GM12878 (cell line): ENCODE measurements around the gene KRTAP9-1.

Experiments
- CBX5 ChIP-seq: sonication (generic); IDR thresholded peaks from 2 replicates; pipeline ENCODE4 v1.6.1; 2016; ENCODE audit warnings: low read depth, moderate library complexity, mild to moderate bottlenecking, inconsistent platforms
- EZH2 ChIP-seq: IDR thresholded peaks from 2 replicates; pipeline ENCODE4 v1.6.1; 2012; ENCODE audit warnings: low read depth, mild to moderate bottlenecking, control low read depth, inconsistent platforms, low read length, borderline replicate concordance; ENCODE audit not compliant: control insufficient read depth
- POLR2A ChIP-seq: IDR thresholded peaks from 2 replicates; pipeline ENCODE4 v1.6.1; 2011; ENCODE audit warnings: low read depth, mild to moderate bottlenecking, low read length
- RFX5 ChIP-seq: IDR thresholded peaks from 2 replicates; pipeline ENCODE4 v1.6.1; 2011; ENCODE audit warnings: low read depth, low read length, improper control_type of control experiment
- SIN3A ChIP-seq: IDR thresholded peaks from 2 replicates; pipeline ENCODE4 v1.6.1; 2012; ENCODE audit warnings: low read depth, low read length, improper control_type of control experiment
- SREBF1 ChIP-seq: IDR thresholded peaks from 2 replicates; pipeline ENCODE4 v1.6.1; 2012; ENCODE audit warnings: mild to moderate bottlenecking, low read length
- TAF1 ChIP-seq: IDR thresholded peaks from 2 replicates; pipeline ENCODE4 v1.6.1; 2011; ENCODE audit warnings: mild to moderate bottlenecking, low read depth, low read length, borderline replicate concordance
- TCF12 ChIP-seq: IDR thresholded peaks from 2 replicates; pipeline ENCODE4 v1.6.1; 2011; ENCODE audit warnings: low read depth, mild to moderate bottlenecking, low read length
- TF ChIP-seq, protein P1 (sequence below), 3 experiments: IDR thresholded peaks in 2 of 3; conservative IDR thresholded peaks in 1 of 3; 2 replicates each; pipeline ENCODE4 v1.5.1; 2011; ENCODE audit warnings: low read depth in 3 of 3, low read length in 3 of 3, mild to moderate bottlenecking in 3 of 3, control low read depth in 2 of 3, moderate library complexity in 2 of 3, inconsistent platforms in 1 of 3, mixed read lengths in 1 of 3; ENCODE audit not compliant: control insufficient read depth in 2 of 3, insufficient read depth in 1 of 3; ENCODE audit errors: extremely low read depth in 1 of 3
- TF ChIP-seq, protein P2 (sequence below): IDR thresholded peaks from 2 replicates; pipeline ENCODE4 v1.6.1; 2012; ENCODE audit warnings: mild to moderate bottlenecking, low read depth, low read length

DNA sequence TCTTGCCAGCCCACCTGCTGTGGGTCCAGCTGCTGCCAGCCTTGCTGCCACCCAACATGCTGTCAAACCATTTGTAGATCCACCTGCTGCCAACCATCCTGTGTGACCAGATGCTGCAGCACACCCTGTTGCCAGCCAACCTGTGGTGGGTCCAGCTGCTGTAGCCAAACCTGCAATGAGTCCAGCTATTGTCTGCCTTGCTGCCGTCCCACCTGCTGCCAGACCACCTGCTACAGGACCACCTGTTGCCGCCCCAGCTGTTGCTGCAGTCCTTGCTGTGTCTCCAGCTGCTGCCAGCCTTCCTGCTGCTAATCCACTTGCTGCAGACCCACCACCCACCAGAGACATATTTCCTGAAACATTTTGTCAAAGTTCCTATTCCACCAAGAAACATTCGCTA, 641 bp downstream of the KRTAP9-1 start:
- TF ChIP-seq, protein P1, sequence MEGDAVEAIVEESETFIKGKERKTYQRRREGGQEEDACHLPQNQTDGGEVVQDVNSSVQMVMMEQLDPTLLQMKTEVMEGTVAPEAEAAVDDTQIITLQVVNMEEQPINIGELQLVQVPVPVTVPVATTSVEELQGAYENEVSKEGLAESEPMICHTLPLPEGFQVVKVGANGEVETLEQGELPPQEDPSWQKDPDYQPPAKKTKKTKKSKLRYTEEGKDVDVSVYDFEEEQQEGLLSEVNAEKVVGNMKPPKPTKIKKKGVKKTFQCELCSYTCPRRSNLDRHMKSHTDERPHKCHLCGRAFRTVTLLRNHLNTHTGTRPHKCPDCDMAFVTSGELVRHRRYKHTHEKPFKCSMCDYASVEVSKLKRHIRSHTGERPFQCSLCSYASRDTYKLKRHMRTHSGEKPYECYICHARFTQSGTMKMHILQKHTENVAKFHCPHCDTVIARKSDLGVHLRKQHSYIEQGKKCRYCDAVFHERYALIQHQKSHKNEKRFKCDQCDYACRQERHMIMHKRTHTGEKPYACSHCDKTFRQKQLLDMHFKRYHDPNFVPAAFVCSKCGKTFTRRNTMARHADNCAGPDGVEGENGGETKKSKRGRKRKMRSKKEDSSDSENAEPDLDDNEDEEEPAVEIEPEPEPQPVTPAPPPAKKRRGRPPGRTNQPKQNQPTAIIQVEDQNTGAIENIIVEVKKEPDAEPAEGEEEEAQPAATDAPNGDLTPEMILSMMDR (IDR thresholded peaks at IDR 0.05 in 2 of 3, conservative IDR thresholded peaks at IDR 0.05 in 1 of 3; ENCODE audit: control insufficient read depth in 2 of 3, extremely low read depth in 1 of 3, insufficient read depth in 1 of 3, low read depth in 3 of 3, low read length in 3 of 3) = no peak
- TF ChIP-seq CBX5 (no peak), EZH2 (no peak), POLR2A (no peak), TAF1 (no peak), TCF12 (no peak), RFX5 (no peak), SIN3A (no peak), SREBF1 (no peak)
- TF ChIP-seq, protein P2, sequence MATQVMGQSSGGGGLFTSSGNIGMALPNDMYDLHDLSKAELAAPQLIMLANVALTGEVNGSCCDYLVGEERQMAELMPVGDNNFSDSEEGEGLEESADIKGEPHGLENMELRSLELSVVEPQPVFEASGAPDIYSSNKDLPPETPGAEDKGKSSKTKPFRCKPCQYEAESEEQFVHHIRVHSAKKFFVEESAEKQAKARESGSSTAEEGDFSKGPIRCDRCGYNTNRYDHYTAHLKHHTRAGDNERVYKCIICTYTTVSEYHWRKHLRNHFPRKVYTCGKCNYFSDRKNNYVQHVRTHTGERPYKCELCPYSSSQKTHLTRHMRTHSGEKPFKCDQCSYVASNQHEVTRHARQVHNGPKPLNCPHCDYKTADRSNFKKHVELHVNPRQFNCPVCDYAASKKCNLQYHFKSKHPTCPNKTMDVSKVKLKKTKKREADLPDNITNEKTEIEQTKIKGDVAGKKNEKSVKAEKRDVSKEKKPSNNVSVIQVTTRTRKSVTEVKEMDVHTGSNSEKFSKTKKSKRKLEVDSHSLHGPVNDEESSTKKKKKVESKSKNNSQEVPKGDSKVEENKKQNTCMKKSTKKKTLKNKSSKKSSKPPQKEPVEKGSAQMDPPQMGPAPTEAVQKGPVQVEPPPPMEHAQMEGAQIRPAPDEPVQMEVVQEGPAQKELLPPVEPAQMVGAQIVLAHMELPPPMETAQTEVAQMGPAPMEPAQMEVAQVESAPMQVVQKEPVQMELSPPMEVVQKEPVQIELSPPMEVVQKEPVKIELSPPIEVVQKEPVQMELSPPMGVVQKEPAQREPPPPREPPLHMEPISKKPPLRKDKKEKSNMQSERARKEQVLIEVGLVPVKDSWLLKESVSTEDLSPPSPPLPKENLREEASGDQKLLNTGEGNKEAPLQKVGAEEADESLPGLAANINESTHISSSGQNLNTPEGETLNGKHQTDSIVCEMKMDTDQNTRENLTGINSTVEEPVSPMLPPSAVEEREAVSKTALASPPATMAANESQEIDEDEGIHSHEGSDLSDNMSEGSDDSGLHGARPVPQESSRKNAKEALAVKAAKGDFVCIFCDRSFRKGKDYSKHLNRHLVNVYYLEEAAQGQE = no peak
